ENCODE measurements around the gene FOXL2NB.

The FOXL2NB gene

DNA sequence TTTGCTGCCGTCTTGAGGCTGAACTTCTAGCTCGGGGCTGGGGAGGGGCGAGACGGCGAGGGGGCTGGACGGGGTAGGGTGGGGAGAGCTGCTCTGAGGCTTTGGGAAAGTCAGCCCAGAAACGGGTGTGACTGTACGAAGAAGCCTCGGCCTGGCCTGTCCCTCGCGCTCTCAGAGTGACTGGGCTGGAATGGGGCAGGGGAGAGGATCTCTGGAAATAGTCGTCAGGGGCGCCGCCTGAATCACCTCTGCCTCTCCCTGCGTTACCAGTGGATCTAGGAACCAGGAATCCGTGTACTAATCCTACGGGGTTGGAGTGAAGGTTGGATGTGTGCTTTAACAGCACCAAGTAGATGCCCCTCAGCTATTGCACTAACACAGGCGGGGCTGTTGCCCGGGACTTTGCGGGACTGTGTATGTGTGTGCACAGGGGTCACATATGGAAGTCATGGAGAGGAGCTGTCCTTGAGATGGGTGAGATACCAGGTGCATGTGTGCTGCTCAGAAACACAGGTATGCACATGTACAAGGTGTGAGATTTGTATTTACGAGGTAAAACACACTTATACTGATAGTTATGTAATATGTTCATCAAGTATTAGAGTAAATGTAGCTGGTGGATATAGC is 591 bp downstream of the FOXL2NB start:
- no peak for DNase-seq

DNA sequence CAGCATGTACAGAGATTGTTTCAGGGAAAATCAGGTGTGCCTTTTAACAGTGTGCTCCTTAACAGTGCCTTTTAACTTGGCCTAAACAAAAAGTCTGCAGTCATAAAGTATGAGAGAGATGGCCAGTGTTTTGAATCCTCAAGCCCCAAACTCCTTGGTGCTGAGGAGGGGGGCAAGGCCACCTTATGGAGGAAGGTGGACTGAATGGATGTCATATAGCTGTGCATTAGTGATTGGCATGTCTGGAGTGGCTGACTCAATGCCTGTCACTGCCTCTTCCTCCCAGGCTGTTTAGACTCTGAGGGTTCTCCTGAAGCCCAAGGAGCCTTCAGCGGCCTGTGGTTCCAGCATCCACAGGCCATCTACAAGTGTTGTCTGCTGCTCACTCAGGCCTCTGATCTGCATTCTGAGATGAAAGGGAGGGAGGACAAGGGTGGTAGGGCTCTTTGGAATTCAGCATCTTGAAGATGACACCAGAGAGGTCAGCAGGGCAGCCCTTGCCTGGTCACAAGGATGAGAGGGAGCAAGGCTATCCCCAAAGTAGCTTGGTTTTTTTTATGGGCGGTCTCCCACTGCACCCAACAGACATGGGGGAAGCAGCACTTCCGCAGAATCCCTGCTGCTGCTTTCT is 1.5 kb downstream of the FOXL2NB start:
- DNase-seq, result no peak

DNA sequence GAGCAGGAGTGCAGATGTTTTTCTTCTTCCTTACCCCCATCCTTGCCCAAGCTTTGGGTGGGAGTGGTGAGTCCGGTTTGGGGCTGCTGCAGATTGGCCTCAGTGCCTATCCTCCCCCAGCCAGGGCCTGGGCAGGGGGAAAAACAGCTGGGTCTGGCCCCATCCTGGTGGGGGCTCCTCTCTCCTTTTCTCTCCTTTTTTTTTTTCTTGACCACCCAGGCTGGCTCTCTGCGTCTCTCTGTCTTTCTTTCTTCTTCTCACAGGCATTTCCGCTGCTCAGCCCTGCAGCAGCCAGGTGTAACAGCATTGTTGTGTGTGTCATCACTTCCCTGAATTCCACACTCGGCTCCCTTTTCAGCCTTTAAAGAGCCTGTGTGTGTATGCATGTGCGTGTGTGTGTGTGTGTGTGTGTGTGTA is 2.0 kb downstream of the FOXL2NB start:
- no peak for DNase-seq

DNA sequence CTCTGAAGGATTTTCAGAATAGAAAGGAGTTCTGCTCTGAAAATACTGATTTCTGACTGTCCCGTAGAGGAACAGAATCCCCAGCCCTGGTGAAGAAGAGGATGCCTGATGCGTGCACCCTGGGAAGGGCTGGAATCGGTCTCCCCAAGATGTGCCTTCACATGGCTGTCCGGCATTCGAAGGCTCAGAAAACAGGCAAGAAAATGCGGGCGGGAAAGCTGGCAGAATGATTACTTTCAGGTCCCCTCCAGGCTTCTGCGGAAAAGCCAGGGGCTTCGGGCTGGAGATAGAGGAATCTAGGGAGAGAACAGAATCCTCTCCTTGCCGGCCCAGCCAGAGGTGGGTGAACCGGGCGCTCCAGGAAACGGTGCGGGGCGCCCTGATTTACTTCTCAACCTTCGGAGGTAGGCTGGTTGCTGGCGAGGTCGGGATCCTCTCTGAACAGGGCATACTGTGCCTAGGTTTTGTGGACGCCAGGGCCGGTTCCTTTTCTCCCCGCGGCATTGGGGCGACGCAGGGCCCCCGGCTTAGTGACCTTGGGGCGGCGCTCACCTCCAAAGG is 2.5 kb downstream of the FOXL2NB start:
- no peak for DNase-seq

DNA sequence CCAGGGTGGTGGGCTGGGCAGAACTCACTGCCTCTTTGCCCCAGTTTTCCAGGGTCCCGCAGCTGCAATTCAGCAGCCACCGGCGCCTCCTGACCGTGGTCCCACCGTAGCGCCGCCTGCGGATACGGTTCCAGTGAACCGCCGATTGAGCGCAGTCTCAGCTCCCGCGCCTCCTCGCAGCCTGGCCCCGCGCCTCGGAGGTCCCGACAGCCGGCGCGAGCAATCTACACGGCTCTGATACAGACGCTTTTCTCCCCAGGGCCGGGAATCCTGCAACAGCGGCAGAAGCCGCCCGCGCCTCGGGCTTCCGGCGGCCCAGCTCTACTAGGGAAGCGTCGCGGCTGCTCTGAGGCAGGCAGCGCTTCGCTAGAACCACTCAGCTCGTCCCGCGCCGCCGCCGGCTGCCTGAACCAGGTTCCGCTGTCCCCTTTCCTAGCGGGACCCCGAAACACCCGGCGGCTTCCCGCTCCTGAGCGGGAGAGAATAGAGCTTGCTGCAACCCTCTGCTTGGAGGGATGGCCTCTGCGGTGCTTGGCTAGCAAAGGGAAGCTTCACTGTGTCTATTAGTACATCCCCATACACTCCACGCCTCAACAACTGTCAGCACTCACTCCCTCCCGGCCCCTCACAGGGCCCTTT is 3.1 kb downstream of the FOXL2NB start:
- no peak for DNase-seq

DNA sequence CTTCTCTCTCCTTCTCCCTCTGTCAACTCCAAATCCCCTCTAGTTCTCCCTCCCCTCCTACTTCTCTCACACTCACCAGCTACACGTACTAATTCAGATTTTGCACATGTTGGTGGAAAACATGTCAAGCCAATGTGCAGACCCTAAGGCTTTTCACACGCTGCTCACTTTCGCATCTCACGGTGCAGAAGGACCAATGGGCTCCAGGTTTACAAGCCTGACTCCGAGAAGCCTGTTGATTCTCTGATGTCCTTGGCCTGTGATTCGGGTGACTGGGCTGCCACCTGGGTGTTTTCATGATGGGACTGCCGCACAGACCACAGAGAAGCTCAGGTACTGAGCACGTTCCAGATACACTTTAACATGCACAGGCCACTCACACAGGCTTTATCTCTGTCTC is 3.7 kb downstream of the FOXL2NB start:
- DNase-seq, result no peak

DNA sequence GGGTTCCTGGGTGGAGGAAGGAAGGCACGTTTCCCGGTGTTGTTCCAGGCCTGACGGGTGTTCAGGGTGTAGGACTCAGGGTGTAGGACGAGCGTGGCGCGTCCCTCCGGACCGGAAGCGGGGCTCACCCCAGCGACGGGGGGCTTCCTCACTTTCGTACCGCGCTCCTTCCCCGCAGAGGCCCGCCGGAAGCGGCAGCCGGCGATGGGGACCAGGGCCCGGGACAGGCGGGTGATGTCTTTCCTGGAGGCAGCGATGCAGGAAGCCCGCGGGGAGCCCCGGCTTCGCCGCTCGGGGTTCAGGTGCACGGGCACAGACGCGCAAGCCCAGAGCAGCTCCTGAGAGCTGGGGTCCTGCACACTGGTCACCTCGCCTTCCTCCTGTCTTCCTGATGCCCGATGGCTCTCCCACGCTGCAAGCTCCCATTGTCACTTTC is 13.4 kb downstream of the FOXL2NB start:
- DNase-seq, result no peak

DNA sequence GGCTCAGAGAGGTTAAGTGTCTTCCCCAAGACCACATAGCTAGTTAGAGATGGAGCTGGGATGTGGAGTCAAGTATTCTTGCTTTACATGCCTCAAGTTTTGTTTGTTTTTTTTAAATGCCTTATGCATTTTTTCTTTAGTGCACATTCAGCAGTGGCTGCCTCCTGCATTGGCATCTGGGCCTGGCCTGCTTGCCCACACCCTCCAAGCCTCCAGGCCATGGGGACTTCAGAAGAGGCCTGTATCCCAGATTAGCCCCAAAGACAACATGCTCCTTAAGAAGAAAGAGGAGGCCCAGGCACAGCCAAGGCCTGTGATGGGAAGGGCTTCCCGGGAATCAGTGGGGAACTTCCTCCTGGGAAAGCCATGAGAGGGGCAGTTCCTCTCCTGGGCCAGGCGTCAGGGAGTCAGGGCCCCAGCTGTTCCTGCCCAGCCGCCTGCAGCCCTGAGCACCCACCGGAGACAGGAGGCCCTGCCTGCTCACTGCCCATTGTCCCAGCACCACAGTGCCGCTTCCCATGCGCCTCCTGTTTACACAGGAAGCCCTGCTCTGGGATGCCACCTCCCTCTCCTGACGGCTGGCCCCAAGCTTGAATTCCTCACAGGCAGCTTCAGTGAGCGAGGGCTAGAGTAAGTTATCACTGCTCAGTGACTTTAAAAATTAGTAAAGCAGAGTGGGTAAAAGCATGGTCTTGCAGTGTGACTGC is 16.0 kb downstream of the FOXL2NB start:
- DNase-seq, result no peak

DNA sequence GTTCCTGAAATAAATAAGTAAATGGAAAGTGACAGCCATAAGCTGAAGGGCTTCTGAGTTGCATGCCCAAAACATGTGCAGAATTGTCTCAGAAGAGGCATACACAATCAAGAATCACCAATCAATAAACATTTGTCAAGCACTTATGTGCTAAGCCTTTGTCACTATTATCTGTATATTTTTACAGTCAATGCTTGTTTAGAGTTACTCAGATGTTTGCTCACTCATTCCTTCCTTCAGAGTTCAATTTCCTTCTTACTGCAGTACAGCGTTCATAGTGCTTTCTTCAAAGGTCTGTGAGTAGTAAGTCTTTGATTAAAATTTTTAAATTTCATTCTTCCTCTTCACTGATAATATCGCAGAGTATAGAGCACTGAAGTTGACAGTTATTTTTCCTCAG is 17.2 kb downstream of the FOXL2NB start:
- no peak for DNase-seq

DNA sequence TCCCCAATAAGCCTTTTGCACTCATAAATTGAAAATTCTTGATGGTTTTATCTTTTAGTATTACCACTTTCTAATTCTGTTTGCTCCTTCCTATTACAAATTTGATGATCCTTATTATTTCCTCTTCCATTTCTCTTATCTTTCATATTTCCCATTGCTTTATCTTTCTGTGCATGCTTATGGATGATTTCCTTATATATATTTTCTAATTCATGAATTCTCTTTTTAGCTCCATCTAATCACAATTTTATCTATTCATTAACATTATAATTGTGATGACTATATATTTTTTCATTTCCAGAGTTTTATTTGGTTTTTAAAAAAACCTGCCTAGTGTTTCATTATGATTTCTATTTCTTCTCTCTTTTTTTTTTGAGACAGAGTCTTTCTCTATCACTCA is 17.9 kb downstream of the FOXL2NB start:
- no peak for DNase-seq

DNA sequence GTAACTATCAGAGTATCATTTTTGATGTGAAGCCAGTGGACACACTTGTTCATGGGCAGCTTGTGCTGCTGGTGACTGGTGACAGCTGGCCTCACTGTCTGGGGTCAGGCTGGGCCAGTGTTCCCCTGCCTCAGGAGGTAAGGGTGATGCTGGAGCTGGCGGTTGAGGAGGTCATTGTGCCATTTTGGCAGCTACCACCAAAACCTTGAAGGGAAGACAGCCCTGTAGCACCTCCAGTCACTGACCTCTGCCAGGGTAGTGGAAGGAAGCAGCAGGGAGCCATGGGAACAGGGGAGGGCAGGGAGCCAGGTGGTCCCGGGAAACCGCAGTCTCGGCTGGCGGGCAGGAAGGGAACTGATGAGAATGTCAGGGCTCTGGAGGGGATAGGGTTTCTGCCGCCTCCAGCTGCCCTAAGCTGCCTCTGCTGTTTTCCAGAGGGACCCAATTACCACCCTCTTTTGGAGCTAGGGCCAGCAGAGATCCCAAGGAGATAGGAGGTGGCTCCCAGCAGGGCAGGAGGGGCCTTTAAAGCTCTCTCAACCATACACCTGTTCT is 24.8 kb downstream of the FOXL2NB start:
- DNase-seq, result no peak

DNA sequence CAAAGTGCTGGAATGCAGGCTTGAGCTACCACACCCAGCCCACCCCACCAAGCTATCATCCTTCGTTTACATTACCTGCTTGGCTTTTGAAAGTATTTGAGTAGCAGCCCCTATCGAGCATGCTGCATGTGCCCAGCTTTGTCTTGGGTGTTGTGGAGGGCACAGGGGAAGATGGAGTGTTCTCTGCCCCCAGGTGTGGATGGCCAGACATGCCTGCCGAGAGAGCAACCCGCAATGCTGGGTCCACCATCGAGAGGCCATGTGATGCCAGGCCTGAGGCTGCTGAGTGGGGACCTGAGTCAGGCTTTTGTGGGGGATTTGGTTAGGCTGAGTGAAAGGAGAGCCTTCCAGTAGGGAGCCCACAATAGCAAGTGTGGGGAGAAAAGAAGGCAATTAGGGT is 25.9 kb downstream of the FOXL2NB start:
- no peak for DNase-seq

DNA sequence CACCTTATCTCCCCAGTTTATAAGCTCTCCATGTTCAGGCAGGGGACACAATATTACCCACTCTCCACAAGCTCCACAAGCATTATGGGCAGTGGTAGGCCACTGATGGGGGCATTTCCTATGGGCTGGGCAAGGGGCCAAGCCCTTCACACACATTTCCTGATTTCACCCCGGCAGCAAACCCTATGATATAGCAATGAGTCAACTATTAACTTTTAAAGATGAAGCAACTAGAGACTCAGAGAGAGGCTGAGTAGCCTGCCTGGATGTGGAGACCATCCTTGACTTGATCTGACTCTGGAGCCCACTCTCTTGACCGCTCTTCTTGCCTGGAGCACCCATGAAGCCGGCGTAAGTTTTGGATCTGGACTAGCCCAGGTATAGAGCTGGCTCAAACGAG is 27.4 kb downstream of the FOXL2NB start:
- DNase-seq, result no peak

DNA sequence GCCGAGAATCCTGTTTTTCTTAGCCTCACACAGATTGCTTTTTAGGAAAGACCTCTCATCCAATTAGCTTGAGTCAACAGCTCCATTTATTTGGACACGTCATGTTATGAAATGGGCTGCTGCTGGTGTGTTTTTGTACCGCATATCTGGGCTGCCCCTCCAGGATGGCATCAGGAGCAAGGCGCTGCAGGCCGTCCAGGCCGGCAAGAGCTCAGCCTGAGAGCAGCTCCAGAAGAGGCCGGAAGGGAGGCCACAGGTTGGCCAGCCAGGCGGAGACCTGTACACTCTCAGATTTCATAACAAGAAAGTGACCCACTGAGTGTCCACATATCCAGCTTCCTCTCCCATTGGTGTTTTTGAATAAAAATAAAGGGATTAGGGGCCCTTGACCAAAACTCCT is 28.3 kb downstream of the FOXL2NB start:
- no peak for DNase-seq

DNA sequence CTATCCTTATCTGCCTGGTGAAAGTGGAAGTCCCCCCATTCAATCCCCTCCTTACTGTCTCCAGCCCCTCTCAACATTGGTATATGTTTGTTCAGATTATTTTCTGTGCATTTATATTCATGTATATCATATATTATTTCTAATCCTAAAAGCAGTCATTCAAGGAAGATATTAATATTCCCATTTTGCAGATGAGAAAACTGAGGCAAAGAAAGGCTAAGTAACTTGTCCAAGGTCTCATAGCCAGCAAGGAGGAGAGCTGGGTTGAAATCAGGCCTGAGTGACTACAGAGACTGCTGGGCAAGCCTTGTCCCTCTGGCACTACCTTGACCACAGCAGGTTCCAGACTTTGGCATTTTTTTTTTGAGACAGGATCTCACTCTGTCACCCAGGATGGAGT is 29.0 kb downstream of the FOXL2NB start:
- DNase-seq, result no peak

DNA sequence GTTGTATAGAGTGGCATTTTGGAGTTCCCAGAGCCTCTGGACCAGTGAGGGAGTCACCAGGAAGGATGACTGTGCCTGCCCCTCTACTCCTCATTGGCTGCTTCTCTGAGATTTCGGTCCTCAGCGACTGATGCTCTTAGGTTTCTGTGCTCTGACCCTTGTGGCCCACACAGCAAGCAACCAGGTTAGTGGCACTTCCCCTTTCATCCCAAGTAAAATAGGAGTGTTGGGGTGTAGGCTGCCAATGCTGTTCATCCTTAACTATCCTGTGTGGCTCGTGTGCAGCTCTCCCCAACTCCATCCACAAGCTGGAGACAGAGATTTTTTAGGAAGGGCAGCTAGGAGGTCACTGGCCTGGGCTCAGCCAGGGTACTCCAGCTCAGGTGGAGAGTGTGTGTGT is 37.8 kb downstream of the FOXL2NB start:
- DNase-seq, result no peak

DNA sequence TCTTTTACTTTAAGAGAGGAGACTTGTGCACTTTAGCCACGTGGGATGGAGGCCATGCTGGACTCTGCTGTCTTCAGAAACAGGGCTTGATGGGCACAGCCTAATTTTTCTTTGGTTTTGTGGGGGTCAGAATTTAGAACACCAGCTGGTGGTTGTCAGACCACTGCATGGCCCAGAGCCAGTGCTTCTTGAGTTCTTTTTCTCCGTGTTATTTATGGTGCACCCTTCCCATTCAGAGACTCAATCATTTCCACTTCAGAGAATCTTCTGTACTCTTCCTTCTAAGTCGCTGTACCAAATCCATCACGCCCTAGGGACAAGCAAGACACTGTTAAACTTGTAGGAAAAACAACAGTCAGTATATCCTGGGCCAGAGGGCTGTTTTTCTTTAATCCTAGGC is 38.9 kb downstream of the FOXL2NB start:
- DNase-seq, result no peak

DNA sequence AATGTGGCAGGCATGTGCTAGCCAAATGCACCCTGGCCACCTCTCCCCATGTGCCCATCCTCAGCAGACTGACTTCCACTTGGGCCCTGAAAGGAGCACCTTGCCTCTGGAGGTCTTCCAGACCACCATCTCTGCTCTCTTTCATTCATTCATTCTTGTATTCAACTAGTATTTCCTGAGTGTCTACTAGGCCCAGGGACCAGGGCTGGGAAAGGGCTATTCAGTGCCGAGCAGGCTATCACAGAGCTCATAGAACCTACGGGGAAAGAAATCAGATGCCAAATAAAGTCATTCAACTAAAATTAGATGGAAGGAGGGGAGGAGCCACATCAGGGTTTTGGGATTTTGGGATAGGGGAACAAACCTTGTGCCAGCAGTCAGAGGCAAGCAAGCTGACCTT is 40.2 kb downstream of the FOXL2NB start:
- no peak for DNase-seq

DNA sequence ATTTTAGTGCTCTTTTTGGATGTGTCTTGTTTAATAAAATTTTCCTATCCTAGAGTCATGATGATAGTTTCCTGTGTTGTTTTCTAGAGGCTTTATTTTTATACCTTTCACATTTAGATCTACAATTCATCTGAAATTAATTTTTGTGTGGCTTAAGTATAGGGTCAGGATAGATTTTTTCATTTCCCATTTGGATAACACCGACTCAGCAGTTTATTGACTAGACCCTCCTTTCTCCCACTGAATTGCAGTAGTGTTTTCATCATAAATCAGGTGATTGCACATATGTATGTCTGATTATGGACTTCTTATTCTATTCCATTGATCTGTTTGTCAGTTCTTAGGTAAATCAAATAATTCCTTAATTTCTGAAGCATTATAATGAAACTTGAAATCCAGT is 48.7 kb downstream of the FOXL2NB start:
- no peak for DNase-seq

Data from KG1 (cell line).